ENCODE results near the gene ARNT2.

ARNT2 gene

GRCh38 chr15:80468796-80469195, 64.6 kb downstream of the ARNT2 start:
- no peak for DNase-seq

DNA sequence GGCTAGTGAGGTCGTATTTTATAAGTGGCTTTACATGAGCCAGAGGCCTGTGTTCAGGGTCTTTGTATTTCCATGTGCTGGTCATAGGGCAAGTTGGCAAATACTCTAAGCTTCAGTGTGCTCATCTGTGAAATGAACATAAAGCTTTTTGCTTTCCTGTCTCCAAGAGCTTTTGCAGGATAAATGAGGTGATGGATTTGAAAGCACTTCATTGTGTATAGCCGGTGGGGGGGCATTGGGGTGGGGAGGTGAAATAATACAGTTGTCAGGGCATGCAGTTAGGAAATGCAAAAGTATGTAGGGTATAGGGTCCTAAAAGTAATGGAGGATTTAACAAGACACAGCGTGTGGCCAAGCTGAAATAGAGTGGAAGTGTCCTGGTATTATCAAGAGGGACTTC, 67.7 kb downstream of the ARNT2 start:
- no peak for DNase-seq

- no peak for DNase-seq
Observed at GRCh38 chr15:80473286-80474223, 69.4 kb downstream of the ARNT2 start.

- no peak for DNase-seq
Observed at GRCh38 chr15:80474224-80475215, 70.3 kb downstream of the ARNT2 start.

- no peak for DNase-seq
Observed at GRCh38 chr15:80475572-80475971, 71.4 kb downstream of the ARNT2 start.

DNA sequence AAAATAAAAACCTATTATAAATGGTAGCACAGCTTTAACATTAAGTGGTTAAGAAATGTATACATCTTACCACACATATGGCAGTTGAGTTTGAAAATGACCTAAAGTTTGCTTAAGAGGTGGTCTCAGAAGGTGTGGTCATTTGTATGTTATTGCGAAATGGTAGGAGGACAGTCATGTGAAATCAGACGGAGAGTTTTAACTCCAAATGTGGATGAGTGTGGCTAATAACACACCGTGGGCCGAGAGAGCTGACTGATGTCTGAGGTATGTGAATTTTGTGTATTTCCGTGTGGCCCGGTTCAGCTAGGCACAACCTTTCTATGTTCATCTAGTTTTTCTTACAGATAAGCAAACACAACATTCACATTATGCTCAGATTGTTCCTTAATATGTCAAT, 71.9 kb downstream of the ARNT2 start:
- no peak for DNase-seq

GRCh38 chr15:80478075-80478474, 73.9 kb downstream of the ARNT2 start:
- no peak for DNase-seq

GRCh38 chr15:80479191-80479590, 75.0 kb downstream of the ARNT2 start:
- no peak for DNase-seq

- no peak for DNase-seq
Observed at GRCh38 chr15:80480171-80480811, 76.1 kb downstream of the ARNT2 start.

- DNase-seq, result no peak
Observed at GRCh38 chr15:80480909-80481308, 76.7 kb downstream of the ARNT2 start.

DNA sequence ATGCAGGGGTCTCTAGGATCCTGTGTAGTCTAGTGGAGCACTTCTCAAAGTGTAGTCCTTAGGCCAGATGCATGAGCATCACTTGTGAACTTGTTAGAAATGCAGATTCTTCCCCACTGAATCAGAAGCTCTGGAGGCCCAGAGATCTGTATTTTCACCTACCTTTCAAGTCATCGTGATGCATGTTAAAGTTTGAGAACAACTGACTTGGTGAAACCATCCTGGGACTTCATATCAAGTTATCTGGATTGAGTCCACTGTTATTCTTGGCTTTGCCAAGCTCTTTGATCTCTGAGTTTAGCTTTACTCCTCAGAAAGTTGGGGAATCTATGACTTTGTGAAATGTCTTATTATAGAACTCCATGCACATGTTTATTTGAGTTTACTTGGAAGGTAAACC, 78.5 kb downstream of the ARNT2 start:
- no peak for DNase-seq

DNA sequence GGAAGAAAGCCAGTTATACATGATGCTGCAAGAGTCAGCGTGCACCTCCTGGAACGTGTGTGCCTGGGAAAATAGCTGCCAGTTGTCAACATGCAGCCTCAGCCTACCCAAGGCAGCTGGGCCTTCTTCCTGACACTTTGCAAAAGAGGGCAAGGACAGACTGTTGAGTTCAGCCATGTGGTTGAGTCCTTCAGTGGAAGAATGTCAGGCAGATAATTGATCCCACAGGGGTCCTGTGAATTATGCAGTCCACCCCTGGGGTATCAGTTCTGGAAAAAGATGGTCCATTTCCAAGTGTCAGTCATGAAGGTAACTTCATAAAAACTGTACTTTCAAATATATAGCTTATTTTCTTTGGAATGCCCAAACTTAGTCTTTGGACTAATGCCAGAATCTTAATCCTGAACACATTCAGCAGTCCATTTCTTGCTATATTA, 79.6 kb downstream of the ARNT2 start:
- DNase-seq, result no peak

- no peak for DNase-seq
Observed at GRCh38 chr15:80484333-80484864, 80.2 kb downstream of the ARNT2 start.

DNA sequence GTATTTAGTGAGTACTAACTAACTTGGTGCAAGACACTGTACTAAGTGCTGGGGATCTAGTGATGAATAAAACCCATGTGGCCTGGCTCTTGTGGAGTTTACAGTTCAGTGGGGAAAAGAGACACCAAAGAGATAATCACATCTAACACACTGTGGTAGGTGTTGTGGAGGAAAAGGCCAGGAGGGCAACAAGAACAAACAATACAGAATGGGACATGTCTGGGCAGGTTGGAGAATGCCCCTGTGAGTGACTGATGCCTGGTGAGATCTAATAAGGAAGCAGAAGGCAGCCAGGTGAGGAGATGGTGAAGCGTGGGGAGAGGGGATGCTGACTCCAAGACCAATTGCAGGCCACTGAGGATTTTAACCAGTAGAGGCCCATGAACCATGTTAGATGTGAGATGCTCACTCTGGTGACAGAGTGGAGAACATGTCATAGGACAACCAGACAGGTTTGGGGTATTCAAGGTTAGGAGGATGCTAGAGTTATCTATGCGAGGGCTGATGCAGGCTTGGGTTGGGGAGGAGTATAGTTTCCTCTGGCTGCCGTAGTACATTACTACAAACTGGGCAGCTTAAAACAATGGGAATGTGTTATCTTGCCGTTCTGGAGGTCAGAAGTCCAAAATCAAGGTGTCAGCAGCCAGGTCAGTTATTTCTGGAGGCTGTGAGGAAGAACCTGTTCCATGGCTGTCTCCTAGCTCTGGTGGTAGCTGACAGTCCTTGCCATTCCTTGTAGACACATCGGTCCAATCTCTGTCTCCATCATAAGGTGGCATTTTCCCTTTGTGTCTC, 81.4 kb downstream of the ARNT2 start:
- no peak for DNase-seq

- DNase-seq, result no peak
Observed at GRCh38 chr15:80487839-80488390, 83.7 kb downstream of the ARNT2 start.

GRCh38 chr15:80489030-80489594, 84.9 kb downstream of the ARNT2 start:
- no peak for DNase-seq

GRCh38 chr15:80490431-80490990, 86.3 kb downstream of the ARNT2 start:
- DNase-seq, result no peak

- no peak for DNase-seq
Observed at GRCh38 chr15:80491163-80491847, 87.1 kb downstream of the ARNT2 start.

DNA sequence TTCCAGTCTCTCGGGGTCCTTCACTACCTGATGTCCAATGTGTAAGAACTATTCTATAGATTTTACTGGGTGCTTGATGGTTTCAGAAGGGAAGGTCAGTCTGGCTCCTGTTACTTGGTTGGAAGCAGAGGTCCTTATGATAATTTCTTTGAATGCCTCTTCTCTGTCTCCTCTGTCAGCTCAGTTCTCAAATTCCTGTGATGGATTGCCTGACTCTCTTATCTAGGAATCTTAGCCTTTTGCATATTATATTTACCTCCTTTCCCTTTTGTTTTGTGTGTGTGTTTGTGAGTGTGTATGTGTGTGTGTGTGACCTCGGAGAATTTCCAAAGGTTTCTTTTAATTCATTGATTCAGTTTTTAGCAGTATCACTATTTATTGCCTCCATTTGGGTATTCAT, 88.2 kb downstream of the ARNT2 start:
- no peak for DNase-seq

GRCh38 chr15:80492874-80493273, 88.7 kb downstream of the ARNT2 start:
- no peak for DNase-seq
